ENCODE data around the gene RPS2. TPM values are rescaled to one million over a fixed set of nuclear protein-coding genes. Genes with fewer than 3 reads are reported as not detected.

The RPS2 gene
- polyA plus RNA-seq, 1 donor, result 3,022 TPM

GRCh38 chr16:1990351-1991134 is 25.9 kb upstream of the RPS2 start:
- DNase-seq, result peak in 1 of 2 donors; percentile 45
- H3K36me3 ChIP-seq (ENCODE audit: control insufficient read depth, insufficient read depth, low read length), result peaks cover 18% of the 10 kb centered on the region
- peaks cover 30% of the 10 kb centered on the region for H3K27me3 ChIP-seq (ENCODE audit: control insufficient read depth, insufficient read depth, low read length)
- no peak overlapping the region for H3K27ac ChIP-seq (ENCODE audit: low read length)
- H3K4me1 ChIP-seq (ENCODE audit: control insufficient read depth, insufficient read depth, low read length), result peaks cover 33% of the 10 kb centered on the region
- no CpG with 5 or more reads among the region's 50 CpGs for WGBS (ENCODE audit: insufficient coverage, low lambda C conversion rate)
- peak overlapping the region; percentile 33 for H3K4me3 ChIP-seq (ENCODE audit: low read length)
- peaks cover 21% of the 10 kb centered on the region for H3K9me3 ChIP-seq (ENCODE audit: control insufficient read depth, low read depth, low read length)

- no peak for DNase-seq
- H3K27me3 ChIP-seq (ENCODE audit: control insufficient read depth, insufficient read depth, low read length), result peaks cover 30% of the 10 kb centered on the region
- peaks cover 23% of the 10 kb centered on the region for H3K36me3 ChIP-seq (ENCODE audit: control insufficient read depth, insufficient read depth, low read length)
- H3K9me3 ChIP-seq (ENCODE audit: control insufficient read depth, low read depth, low read length), result peaks cover 21% of the 10 kb centered on the region
- peaks cover 39% of the 10 kb centered on the region for H3K4me1 ChIP-seq (ENCODE audit: control insufficient read depth, insufficient read depth, low read length)
- H3K27ac ChIP-seq (ENCODE audit: low read length), result no peak overlapping the region
- H3K4me3 ChIP-seq (ENCODE audit: low read length), result no peak overlapping the region
- no CpG with 5 or more reads among the region's 25 CpGs for WGBS (ENCODE audit: insufficient coverage, low lambda C conversion rate)
Observed at GRCh38 chr16:1990101-1990350, 25.4 kb upstream of the RPS2 start.

- Histone ChIP-seq H3K4me1 (ENCODE audit: control insufficient read depth, insufficient read depth, low read length) (peaks cover 41% of the 10 kb centered on the region), H3K9me3 (ENCODE audit: control insufficient read depth, low read depth, low read length) (peaks cover 21% of the 10 kb centered on the region)
Observed at GRCh38 chr16:1989209-1990100, 24.8 kb upstream of the RPS2 start, which contains the start of gene SYNGR3. Gene SYNGR3 (plus strand): TSS chr16:1989970. CDS start chr16:1990103, 133 bp downstream.

GRCh38 chr16:1987198-1987597 is 22.6 kb upstream of the RPS2 start:
- no CpG with 5 or more reads among the region's 10 CpGs for WGBS (ENCODE audit: insufficient coverage, low lambda C conversion rate)
- Histone ChIP-seq H3K4me3 (ENCODE audit: low read length) (no peak overlapping the region), H3K27me3 (ENCODE audit: control insufficient read depth, insufficient read depth, low read length) (peaks cover 41% of the 10 kb centered on the region), H3K27ac (ENCODE audit: low read length) (no peak overlapping the region), H3K9me3 (ENCODE audit: control insufficient read depth, low read depth, low read length) (peaks cover 13% of the 10 kb centered on the region), H3K36me3 (ENCODE audit: control insufficient read depth, insufficient read depth, low read length) (peaks cover 23% of the 10 kb centered on the region), H3K4me1 (ENCODE audit: control insufficient read depth, insufficient read depth, low read length) (peaks cover 52% of the 10 kb centered on the region)
- no peak for DNase-seq

More at GRCh38 chr16:1989209-1990100, 24.8 kb upstream of the RPS2 start, which contains the start of gene SYNGR3:
- Histone ChIP-seq H3K27ac (ENCODE audit: low read length) (no peak within 1 kb of the TSS), H3K27me3 (ENCODE audit: control insufficient read depth, insufficient read depth, low read length) (peaks cover 30% of the 10 kb centered on the region), H3K36me3 (ENCODE audit: control insufficient read depth, insufficient read depth, low read length) (peaks cover 23% of the 10 kb centered on the region), H3K4me3 (ENCODE audit: low read length) (peak within 1 kb of the TSS; percentile 33)
- WGBS (ENCODE audit: insufficient coverage, low lambda C conversion rate), result no CpG with 5 or more reads among the region's 67 CpGs
- no peak for DNase-seq

- H3K27ac ChIP-seq (ENCODE audit: low read length), result peak overlapping the region; percentile 58
- WGBS (ENCODE audit: insufficient coverage, low lambda C conversion rate), result no CpG with 5 or more reads among the region's 14 CpGs
Observed at GRCh38 chr16:1985466-1986150, 21.0 kb upstream of the RPS2 start.

GRCh38 chr16:1984347-1985225 is 20.0 kb upstream of the RPS2 start:
- peaks cover 51% of the 10 kb centered on the region for H3K27me3 ChIP-seq (ENCODE audit: control insufficient read depth, insufficient read depth, low read length)
- peak overlapping the region; percentile 58 for H3K27ac ChIP-seq (ENCODE audit: low read length)
- H3K9me3 ChIP-seq (ENCODE audit: control insufficient read depth, low read depth, low read length), result peaks cover 8% of the 10 kb centered on the region
- peaks cover 23% of the 10 kb centered on the region for H3K36me3 ChIP-seq (ENCODE audit: control insufficient read depth, insufficient read depth, low read length)
- DNase-seq, result peak; percentile 55 to 74
- no CpG with 5 or more reads among the region's 58 CpGs for WGBS (ENCODE audit: insufficient coverage, low lambda C conversion rate)
- peaks cover 60% of the 10 kb centered on the region for H3K4me1 ChIP-seq (ENCODE audit: control insufficient read depth, insufficient read depth, low read length)
- H3K4me3 ChIP-seq (ENCODE audit: low read length), result peak overlapping the region; percentile 60

More at GRCh38 chr16:1985466-1986150, 21.0 kb upstream of the RPS2 start:
- peaks cover 55% of the 10 kb centered on the region for H3K4me1 ChIP-seq (ENCODE audit: control insufficient read depth, insufficient read depth, low read length)
- peak overlapping the region; percentile 60 for H3K4me3 ChIP-seq (ENCODE audit: low read length)
- peaks cover 7% of the 10 kb centered on the region for H3K9me3 ChIP-seq (ENCODE audit: control insufficient read depth, low read depth, low read length)
- DNase-seq, result peak in 1 of 2 donors; percentile 56
- H3K36me3 ChIP-seq (ENCODE audit: control insufficient read depth, insufficient read depth, low read length), result peaks cover 23% of the 10 kb centered on the region
- H3K27me3 ChIP-seq (ENCODE audit: control insufficient read depth, insufficient read depth, low read length), result peaks cover 46% of the 10 kb centered on the region

GRCh38 chr16:1983544-1984346 is 19.1 kb upstream of the RPS2 start, which contains the start of gene GFER:
Gene GFER (plus strand): TSS chr16:1984193. CDS start chr16:1984219, 26 bp downstream.
- peak; percentile 89 to 94 for DNase-seq

GRCh38 chr16:1982991-1983543 is 18.4 kb upstream of the RPS2 start:
- H3K9me3 ChIP-seq (ENCODE audit: control insufficient read depth, low read depth, low read length), result peaks cover 9% of the 10 kb centered on the region
- 60% methylated on average over 3 of the region's 19 CpGs for WGBS (ENCODE audit: insufficient coverage, low lambda C conversion rate)
- H3K4me1 ChIP-seq (ENCODE audit: control insufficient read depth, insufficient read depth, low read length), result peaks cover 63% of the 10 kb centered on the region
- H3K27ac ChIP-seq (ENCODE audit: low read length), result no peak overlapping the region
- H3K36me3 ChIP-seq (ENCODE audit: control insufficient read depth, insufficient read depth, low read length), result peaks cover 27% of the 10 kb centered on the region
- H3K27me3 ChIP-seq (ENCODE audit: control insufficient read depth, insufficient read depth, low read length), result peaks cover 45% of the 10 kb centered on the region
- H3K4me3 ChIP-seq (ENCODE audit: low read length), result peak overlapping the region; percentile 17
- no peak for DNase-seq

More at GRCh38 chr16:1983544-1984346, 19.1 kb upstream of the RPS2 start, which contains the start of gene GFER:
- Histone ChIP-seq H3K36me3 (ENCODE audit: control insufficient read depth, insufficient read depth, low read length) (peaks cover 23% of the 10 kb centered on the region), H3K27me3 (ENCODE audit: control insufficient read depth, insufficient read depth, low read length) (peaks cover 48% of the 10 kb centered on the region), H3K27ac (ENCODE audit: low read length) (peak within 1 kb of the TSS; percentile 64), H3K9me3 (ENCODE audit: control insufficient read depth, low read depth, low read length) (peaks cover 8% of the 10 kb centered on the region), H3K4me3 (ENCODE audit: low read length) (peak within 1 kb of the TSS; percentile 60), H3K4me1 (ENCODE audit: control insufficient read depth, insufficient read depth, low read length) (peaks cover 59% of the 10 kb centered on the region)
- WGBS (ENCODE audit: insufficient coverage, low lambda C conversion rate), result no CpG with 5 or more reads among the region's 109 CpGs
